ENCODE data around the gene PRELID3B.

Gene PRELID3B

GRCh38 chr20:59000326-59000725, 42.3 kb downstream of the PRELID3B start:
- no peak overlapping the region for H3K4me3 ChIP-seq (ENCODE audit: low read depth, low read length)
- TF ChIP-seq, protein P1, sequence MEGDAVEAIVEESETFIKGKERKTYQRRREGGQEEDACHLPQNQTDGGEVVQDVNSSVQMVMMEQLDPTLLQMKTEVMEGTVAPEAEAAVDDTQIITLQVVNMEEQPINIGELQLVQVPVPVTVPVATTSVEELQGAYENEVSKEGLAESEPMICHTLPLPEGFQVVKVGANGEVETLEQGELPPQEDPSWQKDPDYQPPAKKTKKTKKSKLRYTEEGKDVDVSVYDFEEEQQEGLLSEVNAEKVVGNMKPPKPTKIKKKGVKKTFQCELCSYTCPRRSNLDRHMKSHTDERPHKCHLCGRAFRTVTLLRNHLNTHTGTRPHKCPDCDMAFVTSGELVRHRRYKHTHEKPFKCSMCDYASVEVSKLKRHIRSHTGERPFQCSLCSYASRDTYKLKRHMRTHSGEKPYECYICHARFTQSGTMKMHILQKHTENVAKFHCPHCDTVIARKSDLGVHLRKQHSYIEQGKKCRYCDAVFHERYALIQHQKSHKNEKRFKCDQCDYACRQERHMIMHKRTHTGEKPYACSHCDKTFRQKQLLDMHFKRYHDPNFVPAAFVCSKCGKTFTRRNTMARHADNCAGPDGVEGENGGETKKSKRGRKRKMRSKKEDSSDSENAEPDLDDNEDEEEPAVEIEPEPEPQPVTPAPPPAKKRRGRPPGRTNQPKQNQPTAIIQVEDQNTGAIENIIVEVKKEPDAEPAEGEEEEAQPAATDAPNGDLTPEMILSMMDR (IDR thresholded peaks at IDR 0.05; ENCODE audit: low read depth, low read length), result no peak
- no peak for DNase-seq (ENCODE audit: low read depth, low spot score)
- in situ Hi-C loops (cut with HindIII; ENCODE audit: low sequenced_read_pairs), result no loop called here

GRCh38 chr20:58998656-58999055, 43.9 kb downstream of the PRELID3B start:
- in situ Hi-C loops (cut with HindIII; ENCODE audit: low sequenced_read_pairs), result no loop called here
- no peak overlapping the region for H3K4me3 ChIP-seq (ENCODE audit: low read depth, low read length)
- no peak for DNase-seq (ENCODE audit: low read depth, low spot score)
- TF ChIP-seq, protein P1 (IDR thresholded peaks at IDR 0.05; ENCODE audit: low read depth, low read length), result no peak

DNA sequence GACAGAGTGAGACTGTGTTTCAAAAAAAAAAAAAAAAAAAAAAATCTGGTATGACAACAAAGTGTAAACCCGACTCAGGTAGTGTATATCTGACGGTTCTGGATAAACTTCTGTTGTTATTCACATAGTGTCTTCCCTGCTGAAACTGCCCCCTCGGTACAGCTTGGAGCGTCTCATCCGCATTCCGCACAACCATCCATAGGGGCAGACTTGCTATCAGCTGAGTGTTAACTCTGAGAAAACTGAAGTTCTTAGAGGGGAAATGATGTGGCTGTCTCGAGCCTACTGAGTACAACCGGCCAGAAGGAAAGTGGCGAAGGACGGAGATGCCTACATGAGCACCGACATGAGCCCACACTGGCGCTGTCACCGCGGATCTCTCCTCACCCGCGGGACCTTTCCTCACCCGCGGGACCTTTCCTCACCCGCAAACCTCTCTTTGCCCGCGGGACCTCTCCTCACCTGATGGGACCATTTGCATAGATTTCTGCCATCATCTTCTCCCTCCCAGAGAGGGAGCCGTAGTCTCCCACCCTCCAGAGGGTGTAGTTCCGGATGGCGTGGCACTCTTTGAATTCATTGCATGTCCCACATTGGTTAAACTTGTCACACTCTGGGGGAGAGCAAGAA, 45.3 kb downstream of the PRELID3B start:
- TF ChIP-seq, protein P1 (IDR thresholded peaks at IDR 0.05; ENCODE audit: low read depth, low read length), result no peak
- in situ Hi-C loops (cut with HindIII; ENCODE audit: low sequenced_read_pairs), result no loop called here
- H3K4me3 ChIP-seq (ENCODE audit: low read depth, low read length), result no peak overlapping the region
- no peak for DNase-seq (ENCODE audit: low read depth, low spot score)

DNA sequence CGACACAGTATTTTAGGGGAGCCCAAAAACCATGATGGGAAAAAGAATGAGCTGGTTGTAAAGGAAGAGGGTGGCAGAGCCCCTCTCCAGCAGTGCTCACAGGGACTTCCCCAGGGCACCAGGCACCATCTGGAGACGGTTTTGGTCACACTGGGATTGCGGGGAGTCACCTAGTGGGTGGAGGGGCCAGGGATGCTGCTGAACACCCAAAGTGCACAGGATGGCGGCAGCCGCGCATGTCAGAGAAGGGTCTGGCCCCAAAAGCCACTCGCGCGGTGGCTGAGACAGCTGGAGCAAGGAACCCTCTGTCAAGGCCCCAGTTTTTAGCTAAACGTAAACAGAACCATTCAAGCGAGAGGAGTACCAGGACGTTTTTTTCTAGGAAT, 46.4 kb downstream of the PRELID3B start:
- H3K4me3 ChIP-seq (ENCODE audit: low read depth, low read length), result no peak overlapping the region
- TF ChIP-seq, protein P1 (IDR thresholded peaks at IDR 0.05; ENCODE audit: low read depth, low read length), result no peak
- DNase-seq (ENCODE audit: low read depth, low spot score), result no peak
- in situ Hi-C loops (cut with HindIII; ENCODE audit: low sequenced_read_pairs), result no loop called here

GRCh38 chr20:58995461-58996225, 46.9 kb downstream of the PRELID3B start:
- H3K4me3 ChIP-seq (ENCODE audit: low read depth, low read length), result no peak overlapping the region
- in situ Hi-C loops (cut with HindIII; ENCODE audit: low sequenced_read_pairs), result no loop called here
- TF ChIP-seq, protein P1 (IDR thresholded peaks at IDR 0.05; ENCODE audit: low read depth, low read length), result no peak

GRCh38 chr20:58994390-58995159, 48.0 kb downstream of the PRELID3B start:
- in situ Hi-C loops (cut with HindIII; ENCODE audit: low sequenced_read_pairs), result no loop called here
- H3K4me3 ChIP-seq (ENCODE audit: low read depth, low read length), result no peak overlapping the region
- no peak for DNase-seq (ENCODE audit: low read depth, low spot score)
- TF ChIP-seq, protein P1 (IDR thresholded peaks at IDR 0.05; ENCODE audit: low read depth, low read length), result no peak

More at GRCh38 chr20:58995461-58996225, 46.9 kb downstream of the PRELID3B start:
- DNase-seq (ENCODE audit: low read depth, low spot score), result no peak

All from astrocyte of the spinal cord (primary cell).